ENCODE results near the gene SCAPER. TPM values are rescaled to one million over a fixed set of nuclear protein-coding genes. Genes with fewer than 3 reads are reported as not detected.

The SCAPER gene
- total and polyA plus RNA-seq, 12 donors, result 6.9 to 48.1 (median 39.5) TPM

- no peak overlapping the region for H3K4me3 ChIP-seq
- H3K27me3 ChIP-seq, result no peaks in the 10 kb centered on the region
- no peak overlapping the region for H3K27ac ChIP-seq
- ATAC-seq (no peak), DNase-seq (no peak)
- peaks cover 0 to 76% (median 31%) of the 10 kb centered on the region in 9 donors for H3K36me3 ChIP-seq
- intact Hi-C loops (cut with DNase I), result loop anchor here in 1 of 10 donors (10.0 kb wide), 1 partner anchor 78 kb away; no protein-coding TSS in a partner anchor
- peaks cover 0 to 4% (median 0%) of the 10 kb centered on the region in 9 donors for H3K4me1 ChIP-seq
- peaks cover 0 to 14% (median 0%) of the 10 kb centered on the region in 11 donors for H3K9me3 ChIP-seq
- TF ChIP-seq CTCF (IDR thresholded peaks at IDR 0.05), result no peak
These were observed 112.0 kb downstream of the SCAPER start for GRCh38 chr15:76793162-76793561.

- TF ChIP-seq CTCF (IDR thresholded peaks at IDR 0.05), result no peak
- DNase-seq (no peak), ATAC-seq (no peak)
- peaks cover 0 to 14% (median 0%) of the 10 kb centered on the region in 11 donors for H3K9me3 ChIP-seq
- no peak overlapping the region for H3K27ac ChIP-seq
- peaks cover 0 to 3% (median 0%) of the 10 kb centered on the region in 9 donors for H3K4me1 ChIP-seq
- H3K36me3 ChIP-seq, result peaks cover 0 to 63% (median 31%) of the 10 kb centered on the region in 9 donors
- H3K4me3 ChIP-seq, result no peak overlapping the region
- H3K27me3 ChIP-seq, result no peaks in the 10 kb centered on the region
- 84 to 86% methylated on average over 2 of the region's 2 CpGs for WGBS, 2 donors
- intact Hi-C loops (cut with DNase I), result loop anchor here in 1 of 10 donors (10.0 kb wide), 1 partner anchor 77 kb away; no protein-coding TSS in a partner anchor
These were observed 113.6 kb downstream of the SCAPER start for GRCh38 chr15:76791511-76791910.

- ATAC-seq (no peak), DNase-seq (no peak)
- H3K9me3 ChIP-seq, result peaks cover 0 to 28% (median 0%) of the 10 kb centered on the region in 11 donors
- WGBS, 2 donors, result 94% methylated on average over 4 of the region's 4 CpGs
- intact Hi-C loops (cut with DNase I), result no loop called here
- no peak overlapping the region for H3K4me3 ChIP-seq
- no peaks in the 10 kb centered on the region for H3K4me1 ChIP-seq
- H3K27ac ChIP-seq, result no peak overlapping the region
- peaks cover 0 to 42% (median 26%) of the 10 kb centered on the region in 9 donors for H3K36me3 ChIP-seq
- H3K27me3 ChIP-seq, result no peaks in the 10 kb centered on the region
- no peak for TF ChIP-seq CTCF (IDR thresholded peaks at IDR 0.05)
These were observed 117.9 kb downstream of the SCAPER start for GRCh38 chr15:76787273-76787672.

- Histone ChIP-seq H3K9me3 (peaks cover 0 to 10% (median 0%) of the 10 kb centered on the region in 11 donors), H3K4me3 (no peak overlapping the region), H3K36me3 (peaks cover 0 to 37% (median 8%) of the 10 kb centered on the region in 9 donors), H3K27ac (no peak overlapping the region), H3K4me1 (no peaks in the 10 kb centered on the region), H3K27me3 (no peaks in the 10 kb centered on the region)
- no peak for DNase-seq
- intact Hi-C loops (cut with DNase I), result loop anchor here in 1 of 10 donors (10.0 kb wide), 1 partner anchor 62 kb away; no protein-coding TSS in a partner anchor
- no peak for TF ChIP-seq CTCF (IDR thresholded peaks at IDR 0.05)
- ATAC-seq, result no peak
These were observed 128.2 kb downstream of the SCAPER start for GRCh38 chr15:76776969-76777368.

Measured in heart right ventricle (tissue), 16 donors.